DOHH2 (cell line): ENCODE data around the gene CLPTM1L.

Experiments
- H3F3A ChIP-seq: fragments of 200-600 bp; sonication (generic), shearing (Covaris generic); 2 replicates; pipeline ENCODE4 v1.6.0; 2016; ENCODE audit warnings: antibody characterized with exemption, mild to moderate bottlenecking; ENCODE audit not compliant: control insufficient read depth, insufficient read depth
- H3K27ac ChIP-seq: fragments of 200-600 bp; sonication (generic); 2 replicates; pipeline ENCODE4 v1.5.1; 2014; ENCODE audit warnings: low read depth, mild to moderate bottlenecking, low read length, moderate library complexity
- H3K27me3 ChIP-seq: fragments of 200-600 bp; sonication (generic); 2 replicates; pipeline ENCODE4 v1.6.1; 2014; ENCODE audit warnings: mild to moderate bottlenecking, low read length, mixed read lengths; ENCODE audit not compliant: control insufficient read depth
- H3K36me3 ChIP-seq: fragments of 200-600 bp; sonication (generic); 2 replicates; pipeline ENCODE4 v1.6.1; 2014; ENCODE audit warnings: mild to moderate bottlenecking, low read length, moderate library complexity, mixed read lengths; ENCODE audit not compliant: control insufficient read depth
- H3K4me1 ChIP-seq: fragments of 200-600 bp; sonication (generic); 2 replicates; pipeline ENCODE4 v1.6.1; 2014; ENCODE audit warnings: mild to moderate bottlenecking, low read length, mixed read lengths; ENCODE audit not compliant: control insufficient read depth
- H3K4me2 ChIP-seq: fragments of 200-600 bp; sonication (generic); 2 replicates; pipeline ENCODE4 v1.6.0; 2014; ENCODE audit warnings: mild to moderate bottlenecking, low read length, moderate library complexity
- H3K4me3 ChIP-seq: fragments of 200-600 bp; sonication (generic); 2 replicates; pipeline ENCODE4 v1.5.1; 2014; ENCODE audit warnings: mild to moderate bottlenecking, low read length, mixed read lengths
- H3K79me2 ChIP-seq: fragments of 200-600 bp; sonication (generic); 2 replicates; pipeline ENCODE4 v1.6.1; 2014; ENCODE audit warnings: mild to moderate bottlenecking, low read length, mixed read lengths; ENCODE audit not compliant: control insufficient read depth
- H3K9me2 ChIP-seq: fragments of 200-600 bp; sonication (generic); replicated peaks from 2 replicates; pipeline ENCODE4 v1.6.1; 2014; ENCODE audit warnings: mild to moderate bottlenecking, low read length, mixed read lengths; ENCODE audit not compliant: control insufficient read depth
- H3K9me3 ChIP-seq: fragments of 200-600 bp; sonication (generic); 2 replicates; pipeline ENCODE4 v1.6.1; 2014; ENCODE audit warnings: antibody characterized with exemption, low read length, mixed read lengths; ENCODE audit not compliant: control insufficient read depth, insufficient read depth
- H4K20me1 ChIP-seq: fragments of 200-600 bp; sonication (generic); 2 replicates; pipeline ENCODE4 v1.6.0; 2014; ENCODE audit warnings: low read depth, mild to moderate bottlenecking, antibody characterized with exemption, low read length, moderate library complexity; ENCODE audit not compliant: control insufficient read depth, insufficient read depth
- EZH2phosphoT487 ChIP-seq: fragments of 200-600 bp; sonication (generic); IDR thresholded peaks from 2 replicates; pipeline ENCODE4 v1.6.1; 2017; ENCODE audit warnings: borderline replicate concordance, mild to moderate bottlenecking, antibody characterized with exemption, low read length, moderate library complexity, mixed read lengths
- TF ChIP-seq, protein P1 (sequence below): fragments of 200-600 bp; sonication (generic); IDR thresholded peaks from one replicate; pipeline ENCODE4 v1.5.1; 2014; ENCODE audit warnings: antibody characterized with exemption, mild to moderate bottlenecking, low read depth, low read length; ENCODE audit not compliant: poor library complexity, severe bottlenecking

Gene CLPTM1L

DNA sequence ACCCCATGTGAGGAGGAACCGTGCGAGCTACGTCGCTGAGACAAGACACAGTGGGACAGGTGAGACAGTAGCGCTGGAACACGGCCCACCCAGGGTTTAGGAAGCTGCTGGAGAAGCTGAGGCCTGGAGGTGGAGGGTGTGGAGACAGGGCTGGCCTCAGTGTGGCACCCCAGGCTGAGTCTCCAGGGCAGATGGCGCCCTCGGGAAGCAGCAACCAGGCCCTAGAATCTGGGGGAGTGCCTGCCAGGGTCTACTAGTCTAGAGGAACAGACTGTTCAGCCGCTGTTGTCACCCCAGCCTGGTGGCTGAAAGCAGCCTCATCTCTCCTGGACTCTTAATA, 45.4 kb downstream of the CLPTM1L start:
- Histone ChIP-seq H3K9me3 (peaks cover 4% of the 10 kb centered on the region; the same call in 1 of the 2 replicates), H3K27ac (no peak overlapping the region; the same call in 1 of the 2 replicates)

DNA sequence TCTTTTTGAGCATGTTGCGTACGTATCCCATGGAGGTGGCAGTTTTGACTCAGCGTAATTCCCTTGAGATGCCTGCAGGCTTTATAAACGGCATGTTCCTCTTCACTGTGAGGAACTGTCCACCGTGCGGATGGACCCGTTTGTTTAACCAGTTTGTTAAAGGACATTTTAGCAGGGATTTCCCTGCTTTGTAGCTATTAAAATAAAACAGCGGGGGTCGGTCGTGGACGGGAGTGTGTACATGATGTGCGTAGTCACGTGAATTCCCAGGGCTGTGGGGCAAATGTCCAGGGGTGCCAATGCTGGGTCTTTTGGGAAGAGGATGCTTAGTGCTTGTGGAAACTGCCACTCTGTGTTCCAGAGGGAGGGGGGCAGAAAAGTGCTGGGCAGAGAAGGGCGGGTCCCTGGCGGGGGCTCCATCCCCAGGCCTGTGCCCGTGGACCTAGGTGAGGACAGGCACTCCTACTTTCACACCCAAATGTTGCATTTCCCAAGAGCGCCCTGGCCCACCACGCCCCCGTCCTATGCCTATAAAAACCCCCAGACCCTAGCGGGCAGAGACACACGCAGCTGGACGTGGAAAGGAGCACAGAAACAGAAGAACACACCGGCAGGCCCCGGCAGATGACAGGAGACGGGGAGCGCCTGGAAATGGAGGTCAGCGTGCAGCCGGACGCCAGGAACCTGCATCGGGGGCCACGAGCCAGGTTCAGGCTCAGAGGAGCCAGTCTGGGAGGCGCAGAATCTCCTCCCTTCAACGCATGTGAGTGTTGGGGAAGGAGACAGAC, 46.0 kb downstream of the CLPTM1L start:
- Histone ChIP-seq H3K27ac (no peak overlapping the region), H4K20me1 (no peaks in the 10 kb centered on the region), H3K4me1 (peaks cover 70% of the 10 kb centered on the region), H3K4me3 (no peak overlapping the region), H3K79me2 (peaks cover 27% of the 10 kb centered on the region), H3K9me3 (peaks cover 4% of the 10 kb centered on the region; the same call in 1 of the 2 replicates), H3K9me2 (no peaks in the 10 kb centered on the region), H3F3A (peaks cover 20% of the 10 kb centered on the region), H3K36me3 (peaks cover 21% of the 10 kb centered on the region), H3K4me2 (peak overlapping the region; percentile 16; the same call in 1 of the 2 replicates), H3K27me3 (no peaks in the 10 kb centered on the region)
- TF ChIP-seq, protein P1, sequence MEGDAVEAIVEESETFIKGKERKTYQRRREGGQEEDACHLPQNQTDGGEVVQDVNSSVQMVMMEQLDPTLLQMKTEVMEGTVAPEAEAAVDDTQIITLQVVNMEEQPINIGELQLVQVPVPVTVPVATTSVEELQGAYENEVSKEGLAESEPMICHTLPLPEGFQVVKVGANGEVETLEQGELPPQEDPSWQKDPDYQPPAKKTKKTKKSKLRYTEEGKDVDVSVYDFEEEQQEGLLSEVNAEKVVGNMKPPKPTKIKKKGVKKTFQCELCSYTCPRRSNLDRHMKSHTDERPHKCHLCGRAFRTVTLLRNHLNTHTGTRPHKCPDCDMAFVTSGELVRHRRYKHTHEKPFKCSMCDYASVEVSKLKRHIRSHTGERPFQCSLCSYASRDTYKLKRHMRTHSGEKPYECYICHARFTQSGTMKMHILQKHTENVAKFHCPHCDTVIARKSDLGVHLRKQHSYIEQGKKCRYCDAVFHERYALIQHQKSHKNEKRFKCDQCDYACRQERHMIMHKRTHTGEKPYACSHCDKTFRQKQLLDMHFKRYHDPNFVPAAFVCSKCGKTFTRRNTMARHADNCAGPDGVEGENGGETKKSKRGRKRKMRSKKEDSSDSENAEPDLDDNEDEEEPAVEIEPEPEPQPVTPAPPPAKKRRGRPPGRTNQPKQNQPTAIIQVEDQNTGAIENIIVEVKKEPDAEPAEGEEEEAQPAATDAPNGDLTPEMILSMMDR: no peak
- TF ChIP-seq EZH2phosphoT487: no peak

More for the DNA sequence above, 45.4 kb downstream of the CLPTM1L start:
- H3K4me3 ChIP-seq: no peak overlapping the region
- peaks cover 16% of the 10 kb centered on the region for H3K36me3 ChIP-seq
- peaks cover 70% of the 10 kb centered on the region for H3K4me1 ChIP-seq
- no peaks in the 10 kb centered on the region for H3K9me2 ChIP-seq
- H3K27me3 ChIP-seq: no peaks in the 10 kb centered on the region
- peak overlapping the region; percentile 16; the same call in 1 of the 2 replicates for H3K4me2 ChIP-seq
- TF ChIP-seq EZH2phosphoT487: no peak
- peaks cover 22% of the 10 kb centered on the region for H3F3A ChIP-seq
- peaks cover 21% of the 10 kb centered on the region for H3K79me2 ChIP-seq
- H4K20me1 ChIP-seq: no peaks in the 10 kb centered on the region

DNA sequence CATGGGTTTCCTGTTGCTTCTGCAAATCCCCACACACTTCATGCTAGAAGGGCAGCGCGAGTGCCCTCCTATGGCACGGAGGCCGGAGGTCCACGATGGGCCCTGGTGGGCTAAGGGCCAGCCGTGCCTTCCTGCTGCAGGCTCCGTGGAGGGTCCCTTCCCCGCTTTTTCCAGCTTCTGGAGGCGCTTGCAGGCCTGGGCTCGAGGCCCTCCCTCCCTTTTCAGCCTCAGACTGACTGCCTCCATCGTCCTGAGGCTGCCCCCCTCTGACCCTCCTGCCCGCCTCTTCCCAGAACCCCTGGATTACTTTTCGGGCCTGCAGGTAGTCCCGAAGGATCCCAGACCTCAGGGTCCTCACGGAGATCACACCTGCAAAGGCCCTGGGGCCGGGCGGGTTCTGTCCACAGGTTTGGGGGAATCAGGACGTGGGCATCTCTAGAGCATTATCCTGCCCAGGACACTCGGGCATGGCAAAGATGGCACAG, 46.8 kb downstream of the CLPTM1L start:
- Histone ChIP-seq H3K9me3 (peaks cover under 1% of the 10 kb centered on the region; the same call in 1 of the 2 replicates), H3K4me1 (peaks cover 70% of the 10 kb centered on the region), H4K20me1 (no peaks in the 10 kb centered on the region), H3F3A (peaks cover 15% of the 10 kb centered on the region), H3K9me2 (no peaks in the 10 kb centered on the region), H3K4me2 (no peak overlapping the region), H3K36me3 (peaks cover 27% of the 10 kb centered on the region), H3K4me3 (no peak overlapping the region), H3K27me3 (no peaks in the 10 kb centered on the region), H3K79me2 (peaks cover 35% of the 10 kb centered on the region), H3K27ac (no peak overlapping the region)
- no peak for TF ChIP-seq EZH2phosphoT487
- TF ChIP-seq, protein P1: no peak

DNA sequence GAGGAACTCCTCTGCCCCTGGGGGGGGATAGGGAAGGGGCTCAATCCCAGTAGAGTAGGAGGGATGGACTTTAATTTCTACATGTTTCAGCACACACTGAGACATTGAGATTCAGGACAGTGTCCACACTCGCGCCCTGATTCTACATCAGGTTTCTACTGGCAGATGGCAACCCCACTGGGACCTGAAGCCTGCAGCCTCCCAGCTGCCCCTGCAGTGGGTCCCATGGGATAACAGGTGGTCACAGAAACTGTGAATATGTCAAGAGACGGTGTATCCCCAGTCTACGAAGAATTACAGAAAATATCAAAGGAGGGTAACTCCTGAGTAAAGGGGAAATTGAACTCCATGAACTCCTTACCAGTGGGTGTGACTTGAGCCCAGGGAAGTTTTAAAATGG, 47.7 kb downstream of the CLPTM1L start:
- Histone ChIP-seq H3K9me2 (no peaks in the 10 kb centered on the region), H3K4me1 (peaks cover 77% of the 10 kb centered on the region), H3K79me2 (peaks cover 43% of the 10 kb centered on the region), H3K27me3 (no peaks in the 10 kb centered on the region), H3K36me3 (peaks cover 33% of the 10 kb centered on the region), H3K27ac (peak overlapping the region; percentile 64), H3K9me3 (no peaks in the 10 kb centered on the region), H3K4me2 (peak overlapping the region; percentile 90), H3F3A (peaks cover 15% of the 10 kb centered on the region), H3K4me3 (peak overlapping the region; percentile 90), H4K20me1 (no peaks in the 10 kb centered on the region)
- TF ChIP-seq EZH2phosphoT487: no peak
- TF ChIP-seq, protein P1: no peak
